Activated CD4-positive, alpha-beta T cell treated with anti-CD3 and anti-CD28 coated beads, Interleukin-2, amount 10 ng/mL, durations not matched to agents 7 days and 5 days (primary cell): ENCODE results near the gene EIF2S1. TPM values are rescaled to one million over a fixed set of nuclear protein-coding genes. Genes with fewer than 3 reads are reported as not detected.

Source experiments
- CTCF ChIA-PET: fragments of 350-600 bp; sonication (Branson Sonifier 250); formaldehyde crosslinking; loops from one replicate; lab custom pipeline; 2021; ENCODE audit warnings: antibody characterized with exemption; lab: Charles Lee
- POLR2A ChIA-PET: fragments of 350-600 bp; sonication (Branson Sonifier 250); formaldehyde crosslinking; loops from one replicate; lab custom pipeline; 2021; ENCODE audit warnings: antibody characterized with exemption; lab: Charles Lee
- DNase-seq: peaks from one replicate; pipeline ENCODE4 v3.0.0-alpha.2; 2020
- H3K27ac Mint-ChIP-seq: one replicate; pipeline ENCODE4 v1.8.0; 2021; ENCODE audit warnings: mild to moderate bottlenecking, moderate library complexity, mixed read lengths
- H3K27me3 Mint-ChIP-seq: one replicate; pipeline ENCODE4 v1.8.0; 2021; ENCODE audit warnings: mixed read lengths
- H3K36me3 Mint-ChIP-seq: one replicate; pipeline ENCODE4 v1.8.0; 2021; ENCODE audit warnings: low read depth, mixed read lengths
- H3K4me1 Mint-ChIP-seq: one replicate; pipeline ENCODE4 v1.8.0; 2021; ENCODE audit warnings: mixed read lengths
- H3K4me3 Mint-ChIP-seq: one replicate; pipeline ENCODE4 v1.8.0; 2021; ENCODE audit warnings: mild to moderate bottlenecking, moderate library complexity, mixed read lengths
- H3K9me3 Mint-ChIP-seq: one replicate; pipeline ENCODE4 v1.8.0; 2021; ENCODE audit warnings: mixed read lengths
- total RNA-seq, 2 experiments: library from RNA; stranded (reverse); gene quantifications; one replicate each; pipeline ENCODE4 v1.2.3, GENCODE V29; 2021

Gene EIF2S1
- total RNA-seq, 2 experiments from 2014 or later = 114 to 115 TPM

- POLR2A ChIA-PET = no interaction called here
Measured at GRCh38 chr14:67385120-67385519, 25.0 kb downstream of the EIF2S1 start.

DNA sequence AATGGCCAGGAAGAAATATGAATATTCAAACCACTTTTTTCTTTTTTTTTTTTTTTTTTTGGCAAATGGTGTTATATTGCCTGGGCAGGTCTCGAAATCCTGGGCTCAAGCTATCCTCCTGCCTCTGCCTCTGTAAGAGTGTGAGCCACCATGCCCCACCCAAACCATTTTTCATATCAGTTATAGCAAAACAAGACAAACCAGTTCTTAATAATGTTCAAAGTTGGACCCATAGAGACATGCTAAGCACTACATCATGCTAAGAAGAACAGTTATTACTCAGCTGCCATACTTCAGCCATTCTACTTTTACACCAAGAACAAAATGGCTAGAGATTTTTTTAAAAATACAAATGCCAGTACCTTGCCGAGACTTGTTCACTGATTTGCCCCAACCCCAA is 25.5 kb downstream of the EIF2S1 start:
- H3K9me3 Mint-ChIP-seq = no peaks in the 10 kb centered on the region
- no peak overlapping the region for H3K27ac Mint-ChIP-seq
- H3K27me3 Mint-ChIP-seq = no peaks in the 10 kb centered on the region
- ChIA-PET CTCF (interaction anchor here (0.6 to 1.1 kb wide), 2 partner anchors 12 to 34 kb away, joined by 4 read pairs; no protein-coding TSS in a partner anchor), POLR2A (no interaction called here)
- H3K4me3 Mint-ChIP-seq = no peak overlapping the region
- H3K36me3 Mint-ChIP-seq = peaks cover 47% of the 10 kb centered on the region
- DNase-seq = no peak
- H3K4me1 Mint-ChIP-seq = peaks cover 1% of the 10 kb centered on the region

More at GRCh38 chr14:67385120-67385519, 25.0 kb downstream of the EIF2S1 start:
- H3K9me3 Mint-ChIP-seq = no peaks in the 10 kb centered on the region
- H3K4me1 Mint-ChIP-seq = no peaks in the 10 kb centered on the region
- CTCF ChIA-PET = interaction anchor here (0.6 to 1.9 kb wide), 2 partner anchors 25 to 34 kb away, joined by 4 to 6 read pairs; partner anchors contain the start of genes ATP6V1D and EIF2S1
- no peaks in the 10 kb centered on the region for H3K27me3 Mint-ChIP-seq
- H3K36me3 Mint-ChIP-seq = peaks cover 51% of the 10 kb centered on the region
- no peak for DNase-seq
- no peak overlapping the region for H3K27ac Mint-ChIP-seq
- H3K4me3 Mint-ChIP-seq = no peak overlapping the region

- H3K27ac Mint-ChIP-seq = no peak overlapping the region
- H3K36me3 Mint-ChIP-seq = peaks cover 36% of the 10 kb centered on the region
- no peaks in the 10 kb centered on the region for H3K9me3 Mint-ChIP-seq
- H3K27me3 Mint-ChIP-seq = no peaks in the 10 kb centered on the region
- no peak for DNase-seq
- peaks cover 12% of the 10 kb centered on the region for H3K4me1 Mint-ChIP-seq
- ChIA-PET CTCF (no interaction called here), POLR2A (no interaction called here)
- no peak overlapping the region for H3K4me3 Mint-ChIP-seq
Measured at GRCh38 chr14:67387195-67387594, 27.1 kb downstream of the EIF2S1 start.

DNA sequence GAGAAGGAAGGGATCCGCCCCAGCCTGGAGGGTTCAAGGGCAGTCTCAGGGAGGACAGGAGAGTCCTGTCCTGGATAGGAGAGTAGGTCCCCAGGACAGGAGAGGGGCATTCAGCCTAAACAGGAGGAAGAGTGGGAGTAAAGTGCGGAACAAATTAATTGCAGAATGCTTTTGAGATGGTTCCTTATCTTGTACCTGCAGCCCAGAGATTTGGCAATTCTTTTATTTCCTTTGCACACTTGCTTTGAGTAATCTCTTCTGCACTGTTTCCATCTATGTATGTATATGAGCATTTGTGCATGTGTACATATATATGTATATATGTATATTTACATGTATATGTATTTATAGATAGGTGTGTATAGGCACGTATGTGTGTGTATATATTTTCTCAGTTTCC is 29.1 kb downstream of the EIF2S1 start:
- no peaks in the 10 kb centered on the region for H3K27me3 Mint-ChIP-seq

GRCh38 chr14:67389811-67390534 is 29.8 kb downstream of the EIF2S1 start:
- no peak overlapping the region for H3K27ac Mint-ChIP-seq
- no peak for DNase-seq
- H3K27me3 Mint-ChIP-seq = no peaks in the 10 kb centered on the region
- POLR2A ChIA-PET = no interaction called here
- peaks cover 17% of the 10 kb centered on the region for H3K36me3 Mint-ChIP-seq
- no peaks in the 10 kb centered on the region for H3K9me3 Mint-ChIP-seq
- no peak overlapping the region for H3K4me3 Mint-ChIP-seq
- peaks cover 12% of the 10 kb centered on the region for H3K4me1 Mint-ChIP-seq
- CTCF ChIA-PET = interaction anchor here (0.6 kb wide), 1 partner anchor 204 kb away, joined by 3 read pairs; no protein-coding TSS in a partner anchor

More for the DNA sequence above, 29.1 kb downstream of the EIF2S1 start:
- ChIA-PET CTCF (interaction anchor here (0.6 kb wide), 1 partner anchor 205 kb away, joined by 3 read pairs; no protein-coding TSS in a partner anchor), POLR2A (no interaction called here)
- H3K27ac Mint-ChIP-seq = no peak overlapping the region
- no peak overlapping the region for H3K4me3 Mint-ChIP-seq
- no peak for DNase-seq
- peaks cover 22% of the 10 kb centered on the region for H3K36me3 Mint-ChIP-seq
- H3K4me1 Mint-ChIP-seq = peaks cover 12% of the 10 kb centered on the region
- H3K9me3 Mint-ChIP-seq = no peaks in the 10 kb centered on the region

DNA sequence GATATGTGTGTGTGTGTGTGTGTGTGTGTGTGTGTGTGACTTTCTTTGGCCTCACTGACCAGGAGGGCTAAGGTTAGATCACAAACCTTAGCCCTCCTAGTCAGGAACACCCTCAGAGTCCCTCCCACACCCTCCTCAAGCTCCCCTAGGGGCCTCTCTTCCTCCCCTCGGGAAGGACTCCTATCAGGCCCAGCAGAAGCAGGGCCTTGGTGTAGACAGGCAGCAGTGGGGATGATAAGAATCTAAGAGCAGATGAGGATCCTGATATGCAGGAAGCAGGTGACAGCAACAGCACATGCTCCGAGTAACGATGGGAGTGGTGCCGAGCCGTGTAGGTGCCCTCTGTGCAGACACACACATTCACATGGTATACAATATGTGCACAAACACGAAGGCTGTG is 31.1 kb downstream of the EIF2S1 start:
- POLR2A ChIA-PET = interaction anchor here (0.6 kb wide), 1 partner anchor 31 kb away, joined by 3 read pairs; the partner anchor contains the start of gene EIF2S1
- peaks cover 5% of the 10 kb centered on the region for H3K36me3 Mint-ChIP-seq
- H3K27ac Mint-ChIP-seq = no peak overlapping the region
- no peaks in the 10 kb centered on the region for H3K27me3 Mint-ChIP-seq
- no peaks in the 10 kb centered on the region for H3K9me3 Mint-ChIP-seq
- no peak overlapping the region for H3K4me3 Mint-ChIP-seq
- CTCF ChIA-PET = interaction anchor here (0.6 to 1.3 kb wide), 3 partner anchors 16 to 209 kb away, joined by 3 read pairs; partner anchors contain the start of gene PIGH
- no peak for DNase-seq
- peaks cover 12% of the 10 kb centered on the region for H3K4me1 Mint-ChIP-seq

- ChIA-PET CTCF (interaction anchor here (1.1 to 1.3 kb wide), 2 partner anchors 25 to 208 kb away, joined by 3 read pairs; partner anchors contain the start of gene PIGH), POLR2A (no interaction called here)
- H3K27me3 Mint-ChIP-seq = no peaks in the 10 kb centered on the region
- H3K9me3 Mint-ChIP-seq = no peaks in the 10 kb centered on the region
- H3K4me3 Mint-ChIP-seq = no peak overlapping the region
- H3K4me1 Mint-ChIP-seq = peaks cover 12% of the 10 kb centered on the region
- H3K36me3 Mint-ChIP-seq = peaks cover 5% of the 10 kb centered on the region
- no peak for DNase-seq
- no peak overlapping the region for H3K27ac Mint-ChIP-seq
Measured at GRCh38 chr14:67392123-67392522, 32.0 kb downstream of the EIF2S1 start.

- Mint-ChIP-seq H3K4me3 (no peak overlapping the region), H3K36me3 (peaks cover 2% of the 10 kb centered on the region), H3K4me1 (peaks cover 12% of the 10 kb centered on the region), H3K9me3 (no peaks in the 10 kb centered on the region), H3K27ac (no peak overlapping the region), H3K27me3 (no peaks in the 10 kb centered on the region)
- no peak for DNase-seq
- CTCF ChIA-PET = interaction anchor here (0.6 kb wide), 1 partner anchor 14 kb away, joined by 3 read pairs; no protein-coding TSS in a partner anchor
- POLR2A ChIA-PET = no interaction called here
Measured at GRCh38 chr14:67392800-67393199, 32.7 kb downstream of the EIF2S1 start.

- POLR2A ChIA-PET = no interaction called here
- Mint-ChIP-seq H3K36me3 (no peaks in the 10 kb centered on the region), H3K9me3 (no peaks in the 10 kb centered on the region), H3K27me3 (no peaks in the 10 kb centered on the region), H3K4me3 (no peak overlapping the region), H3K4me1 (peaks cover 12% of the 10 kb centered on the region), H3K27ac (no peak overlapping the region)
- DNase-seq = no peak
- CTCF ChIA-PET = no interaction called here
Measured at GRCh38 chr14:67393689-67394088, 33.6 kb downstream of the EIF2S1 start.

- no peak for DNase-seq
- no peaks in the 10 kb centered on the region for H3K9me3 Mint-ChIP-seq
- peaks cover 12% of the 10 kb centered on the region for H3K4me1 Mint-ChIP-seq
- H3K27ac Mint-ChIP-seq = no peak overlapping the region
- CTCF ChIA-PET = no interaction called here
- H3K27me3 Mint-ChIP-seq = no peaks in the 10 kb centered on the region
- POLR2A ChIA-PET = no interaction called here
- H3K4me3 Mint-ChIP-seq = no peak overlapping the region
- no peaks in the 10 kb centered on the region for H3K36me3 Mint-ChIP-seq
Measured at GRCh38 chr14:67395086-67395875, 35.2 kb downstream of the EIF2S1 start.

GRCh38 chr14:67395876-67396189 is 35.7 kb downstream of the EIF2S1 start:
- CTCF ChIA-PET = no interaction called here

GRCh38 chr14:67396381-67396970 is 36.3 kb downstream of the EIF2S1 start:
- Mint-ChIP-seq H3K4me3 (no peak overlapping the region), H3K36me3 (no peaks in the 10 kb centered on the region), H3K27me3 (no peaks in the 10 kb centered on the region), H3K27ac (no peak overlapping the region), H3K9me3 (no peaks in the 10 kb centered on the region), H3K4me1 (peaks cover 2% of the 10 kb centered on the region)
- CTCF ChIA-PET = no interaction called here
- POLR2A ChIA-PET = no interaction called here
- no peak for DNase-seq

More at GRCh38 chr14:67395876-67396189, 35.7 kb downstream of the EIF2S1 start:
- no peak overlapping the region for H3K4me3 Mint-ChIP-seq
- DNase-seq = no peak
- no peak overlapping the region for H3K27ac Mint-ChIP-seq
- POLR2A ChIA-PET = no interaction called here
- peaks cover 8% of the 10 kb centered on the region for H3K4me1 Mint-ChIP-seq
- H3K36me3 Mint-ChIP-seq = no peaks in the 10 kb centered on the region
- H3K27me3 Mint-ChIP-seq = no peaks in the 10 kb centered on the region
- H3K9me3 Mint-ChIP-seq = no peaks in the 10 kb centered on the region
